IMR-90 (cell line): ENCODE data around the gene MAML2. TPM values are rescaled to one million over a fixed set of nuclear protein-coding genes. Genes with fewer than 3 reads are reported as not detected.

Source experiments
- ATAC-seq: fragments of 200-7000 bp; cut with Tn5 transposase; 2 replicates; pipeline ENCODE4 v1.9.1; 2020; ENCODE audit warnings: low read depth, mild to moderate bottlenecking, moderate library complexity
- BruUV-seq: library from RNA; stranded (reverse); fragments of 400-500 nt; replicated peaks from 2 replicates; lab custom pipeline; 2021; lab: Mats Ljungman, UMichigan
- CTCF ChIA-PET: fragments of 300-600 bp; formaldehyde crosslinking; extraction: SDS; loops from one replicate; lab custom pipeline; 2021; ENCODE audit warnings: antibody characterized with exemption; lab: Yijun Ruan, JAX
- POLR2A ChIA-PET: fragments of 300-600 bp; sonication (Branson Sonifier 250); formaldehyde crosslinking; loops from one replicate; lab custom pipeline; 2022; ENCODE audit warnings: antibody characterized with exemption; ENCODE audit not compliant: unreplicated experiment; lab: Charles Lee
- DNase-seq: peaks from one replicate; pipeline ENCODE4 v3.0.0; 2013
- H2AFZ ChIP-seq: replicated peaks from 2 replicates; pipeline ENCODE3; 2013; ENCODE audit warnings: low read length, mild to moderate bottlenecking; ENCODE audit not compliant: poor library complexity
- H2AK5ac ChIP-seq: 2 replicates; pipeline ENCODE4 v1.6.1; 2013; ENCODE audit warnings: low read depth, low read length, inconsistent platforms
- H2AK9ac ChIP-seq: replicated peaks from 2 replicates; pipeline ENCODE3; 2013; ENCODE audit warnings: mild to moderate bottlenecking, low read depth, low read length, moderate library complexity; ENCODE audit not compliant: poor library complexity
- H2BK120ac ChIP-seq: 2 replicates; pipeline ENCODE4 v1.6.1; 2013; ENCODE audit warnings: low read depth, low read length, inconsistent platforms
- H2BK15ac ChIP-seq: 3 replicates; pipeline ENCODE4 v1.6.1; 2013; ENCODE audit warnings: low read depth, low read length, inconsistent platforms
- H2BK20ac ChIP-seq: 2 replicates; pipeline ENCODE4 v1.6.1; 2013; ENCODE audit warnings: low read depth, mild to moderate bottlenecking, inconsistent platforms, low read length, moderate library complexity
- H2BK5ac ChIP-seq: 2 replicates; pipeline ENCODE4 v1.6.1; 2013; ENCODE audit warnings: mild to moderate bottlenecking, low read depth, low read length, inconsistent platforms; ENCODE audit not compliant: poor library complexity, severe bottlenecking
- H3K14ac ChIP-seq: replicated peaks from 2 replicates; pipeline ENCODE4 v1.6.1; 2013; ENCODE audit warnings: low read depth, low read length, inconsistent platforms
- H3K18ac ChIP-seq: 2 replicates; pipeline ENCODE4 v1.6.1; 2013; ENCODE audit warnings: low read depth, low read length, control low read depth
- H3K23ac ChIP-seq: 2 replicates; pipeline ENCODE4 v1.6.1; 2013; ENCODE audit warnings: low read depth, low read length, inconsistent platforms
- H3K27ac ChIP-seq: 2 replicates; pipeline ENCODE4 v1.5.1; 2013; ENCODE audit warnings: mild to moderate bottlenecking, control low read depth, low read length; ENCODE audit not compliant: insufficient read depth
- H3K27me3 ChIP-seq: 2 replicates; pipeline ENCODE4 v1.6.1; 2013; ENCODE audit warnings: low read length; ENCODE audit not compliant: control insufficient read depth, insufficient read depth
- H3K36me3 ChIP-seq: 2 replicates; pipeline ENCODE4 v1.6.1; 2013; ENCODE audit warnings: low read length, mixed read lengths; ENCODE audit not compliant: control insufficient read depth, insufficient read depth
- H3K4ac ChIP-seq: 2 replicates; pipeline ENCODE4 v1.6.1; 2013; ENCODE audit warnings: low read depth, low read length, inconsistent platforms
- H3K4me1 ChIP-seq: 2 replicates; pipeline ENCODE4 v1.6.1; 2013; ENCODE audit warnings: low read length, mixed read lengths; ENCODE audit not compliant: control insufficient read depth, insufficient read depth
- H3K4me2 ChIP-seq: 2 replicates; pipeline ENCODE4 v1.6.1; 2013; ENCODE audit warnings: low read depth, mild to moderate bottlenecking, control low read depth, low read length, moderate library complexity
- H3K4me3 ChIP-seq: 2 replicates; pipeline ENCODE4 v1.5.1; 2013; ENCODE audit warnings: low read depth, mild to moderate bottlenecking, control low read depth, low read length, moderate library complexity; ENCODE audit not compliant: insufficient read depth
- H3K56ac ChIP-seq: 2 replicates; pipeline ENCODE4 v1.6.1; 2013; ENCODE audit warnings: low read length, inconsistent platforms; ENCODE audit not compliant: insufficient read depth; ENCODE audit errors: extremely low read depth
- H3K79me1 ChIP-seq, 2 experiments: 2 replicates each; pipeline ENCODE4 v1.6.1; 2013; ENCODE audit warnings: low read length in 2 of 2, inconsistent platforms in 1 of 2, low read depth in 1 of 2
- H3K9ac ChIP-seq: 2 replicates; pipeline ENCODE4 v1.6.1; 2013; ENCODE audit warnings: low read depth, low read length, control low read depth
- H3K9me1 ChIP-seq: 2 replicates; pipeline ENCODE4 v1.6.1; 2013; ENCODE audit warnings: low read length, inconsistent platforms; ENCODE audit not compliant: insufficient read depth
- H3K9me3 ChIP-seq: 2 replicates; pipeline ENCODE4 v1.6.1; 2013; ENCODE audit warnings: low read length; ENCODE audit not compliant: control insufficient read depth, insufficient read depth
- H4K20me1 ChIP-seq: 2 replicates; pipeline ENCODE4 v1.6.1; 2013; ENCODE audit warnings: low read length, inconsistent platforms; ENCODE audit not compliant: insufficient read depth
- H4K5ac ChIP-seq: 2 replicates; pipeline ENCODE4 v1.6.1; 2013; ENCODE audit warnings: mild to moderate bottlenecking, low read depth, low read length, control low read depth
- H4K8ac ChIP-seq, 2 experiments: 2 replicates each; pipeline ENCODE4 v1.6.1; 2013; ENCODE audit warnings: low read depth in 2 of 2, low read length in 2 of 2, control low read depth in 1 of 2, inconsistent platforms in 1 of 2
- H4K91ac ChIP-seq: 2 replicates; pipeline ENCODE4 v1.6.1; 2013; ENCODE audit warnings: low read depth, low read length, inconsistent platforms; ENCODE audit not compliant: insufficient read depth
- FOS ChIP-seq: fragments of 150-350 bp; IDR thresholded peaks from 2 replicates; pipeline ENCODE4 v1.6.1; 2016; ENCODE audit warnings: low read depth, low read length
- MXI1 ChIP-seq: IDR thresholded peaks from 2 replicates; pipeline ENCODE4 v1.6.1; 2012; ENCODE audit warnings: low read depth, mild to moderate bottlenecking, low read length, moderate library complexity, borderline replicate concordance
- POLR2A ChIP-seq: IDR thresholded peaks from 2 replicates; pipeline ENCODE4 v1.6.1; 2012; ENCODE audit warnings: mild to moderate bottlenecking, low read depth, low read length
- RFX5 ChIP-seq: IDR thresholded peaks from 2 replicates; pipeline ENCODE4 v1.8.0; 2012; ENCODE audit warnings: low read depth, mild to moderate bottlenecking, low read length, moderate library complexity
- SMC3 ChIP-seq: fragments of 150-350 bp; IDR thresholded peaks from 2 replicates; pipeline ENCODE4 v1.6.1; 2016; ENCODE audit warnings: low read depth, mild to moderate bottlenecking, antibody characterized with exemption, low read length, moderate library complexity
- USF2 ChIP-seq: fragments of 150-350 bp; IDR thresholded peaks from 2 replicates; pipeline ENCODE4 v1.6.1; 2017; ENCODE audit warnings: mild to moderate bottlenecking, antibody characterized with exemption, low read length, low read depth
- WGBS, 2 experiments: methylation state at CpG; one replicate each; pipeline versions ENCODE4 v1.1.5 to v1.1.7; 2013; ENCODE audit warnings: missing lambda C conversion rate in 2 of 2; ENCODE audit not compliant: insufficient read length in 1 of 2; ENCODE audit errors: extremely low coverage in 2 of 2; 5-methylcytosine and 5-hydroxymethylcytosine counted together
- dilution Hi-C: fragments of 300-500 bp; cut with HindIII; formaldehyde crosslinking; loops from one replicate; pipeline ENCODE4 v1.14.3; 2018; ENCODE audit warnings: low sequenced_read_pairs; ENCODE audit not compliant: unreplicated experiment
- in situ Hi-C: fragments of 300-500 bp; cut with MboI; formaldehyde crosslinking; loops from 3 replicates; pipeline ENCODE4 v1.14.3; 2019; ENCODE audit warnings: low sequenced_read_pairs, inconsistent platforms, mixed read lengths
- intact Hi-C: fragments of 100-400 bp; cut with micrococcal nuclease; formaldehyde crosslinking; loops from 2 replicates; pipeline ENCODE4 v1.10.0; 2022
- polyA plus RNA-seq, 3 experiments: library from polyadenylated mRNA; depleted of rRNA; stranded (reverse); fragments of >200 nt; gene quantifications; 2 replicates each; pipeline ENCODE4 v1.2.3, GENCODE V29; 2012; ENCODE audit warnings: low replicate concordance in 1 of 3
- total RNA-seq: library from RNA; depleted of rRNA; stranded (reverse); fragments of >200 nt; gene quantifications from 2 replicates; pipeline ENCODE4 v1.2.3, GENCODE V29; 2012
- TF ChIP-seq, protein P1 (sequence below): conservative IDR thresholded peaks from 2 replicates; pipeline ENCODE4 v1.5.1; 2012; ENCODE audit warnings: mild to moderate bottlenecking, low read depth, low read length, improper control_type of control experiment

The MAML2 gene
- total and polyA plus RNA-seq, 2 of the 4 experiments (the other 2 are of a cell fraction), result 15.0 to 19.5 TPM

- intact Hi-C loops (loop anchor here (5.0 kb wide), 1 partner anchor 468 kb away; the partner anchor contains the start of gene MTMR2), dilution Hi-C loops (no loop called here), in situ Hi-C loops (loop anchor here (10.0 kb wide), 1 partner anchor 546 kb away; no protein-coding TSS in a partner anchor)
- peak overlapping the region; percentile 81; the same call in 1 of the 2 replicates for H3K56ac ChIP-seq
- peaks cover 34 to 50% of the 10 kb centered on the region in 2 experiments for H3K79me1 ChIP-seq
- H3K4ac ChIP-seq, result peak overlapping the region; percentile 94
- TF ChIP-seq POLR2A, result no peak
- no peak for TF ChIP-seq USF2
- TF ChIP-seq SMC3, result no peak
- TF ChIP-seq MXI1, result no peak
- no peak for TF ChIP-seq FOS
- TF ChIP-seq, protein P1, sequence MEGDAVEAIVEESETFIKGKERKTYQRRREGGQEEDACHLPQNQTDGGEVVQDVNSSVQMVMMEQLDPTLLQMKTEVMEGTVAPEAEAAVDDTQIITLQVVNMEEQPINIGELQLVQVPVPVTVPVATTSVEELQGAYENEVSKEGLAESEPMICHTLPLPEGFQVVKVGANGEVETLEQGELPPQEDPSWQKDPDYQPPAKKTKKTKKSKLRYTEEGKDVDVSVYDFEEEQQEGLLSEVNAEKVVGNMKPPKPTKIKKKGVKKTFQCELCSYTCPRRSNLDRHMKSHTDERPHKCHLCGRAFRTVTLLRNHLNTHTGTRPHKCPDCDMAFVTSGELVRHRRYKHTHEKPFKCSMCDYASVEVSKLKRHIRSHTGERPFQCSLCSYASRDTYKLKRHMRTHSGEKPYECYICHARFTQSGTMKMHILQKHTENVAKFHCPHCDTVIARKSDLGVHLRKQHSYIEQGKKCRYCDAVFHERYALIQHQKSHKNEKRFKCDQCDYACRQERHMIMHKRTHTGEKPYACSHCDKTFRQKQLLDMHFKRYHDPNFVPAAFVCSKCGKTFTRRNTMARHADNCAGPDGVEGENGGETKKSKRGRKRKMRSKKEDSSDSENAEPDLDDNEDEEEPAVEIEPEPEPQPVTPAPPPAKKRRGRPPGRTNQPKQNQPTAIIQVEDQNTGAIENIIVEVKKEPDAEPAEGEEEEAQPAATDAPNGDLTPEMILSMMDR, result no peak
- TF ChIP-seq RFX5, result no peak
- WGBS, 2 experiments, result 36% methylated on average over 2 of the region's 6 CpGs; no CpG with 5 or more reads in 1 of the 2 experiments
- BruUV-seq, result TSS peak; percentile 81
- H3K4me2 ChIP-seq, result peak overlapping the region; percentile 96
- DNase-seq, result peak; percentile 30
- H3K9ac ChIP-seq, result peak overlapping the region; percentile 88
- peak; percentile 1; the same call in 1 of the 2 replicates for ATAC-seq
- H2AFZ ChIP-seq, result peak overlapping the region; percentile 96
- no peak overlapping the region for H2BK20ac ChIP-seq
- H3K9me1 ChIP-seq, result 0 out of 2 replicates have a peak, but pooled peaks cover 2% of the 10 kb centered on the region
- no peaks in the 10 kb centered on the region for H3K27me3 ChIP-seq
- peak overlapping the region; percentile 97 for H2AK9ac ChIP-seq
- H3K4me3 ChIP-seq, result peak overlapping the region; percentile 92
- H3K9me3 ChIP-seq, result no peaks in the 10 kb centered on the region; the same call in 1 of the 2 replicates
- no peaks in the 10 kb centered on the region for H4K20me1 ChIP-seq
- H3K23ac ChIP-seq, result peak overlapping the region; percentile 93
- H3K14ac ChIP-seq, result peak overlapping the region; percentile 98
- H4K8ac ChIP-seq, result peak overlapping the region; percentile 76 to 85
- H2BK5ac ChIP-seq, result peak overlapping the region; percentile 80
- H2BK120ac ChIP-seq, result peak overlapping the region; percentile 40
- peak overlapping the region; percentile 85 for H4K91ac ChIP-seq
- no peaks in the 10 kb centered on the region; the same call in 1 of the 2 replicates for H3K4me1 ChIP-seq
- H3K27ac ChIP-seq, result peak overlapping the region; percentile 91
- H4K5ac ChIP-seq, result peak overlapping the region; percentile 86
- H3K36me3 ChIP-seq, result no peaks in the 10 kb centered on the region; the same call in 1 of the 2 replicates
- peak overlapping the region; percentile 68; the same call in 1 of the 3 replicates for H2BK15ac ChIP-seq
- peak overlapping the region; percentile 84 for H3K18ac ChIP-seq
- peak overlapping the region; percentile 90 for H2AK5ac ChIP-seq
- ChIA-PET POLR2A (no interaction called here), CTCF (interaction anchor here (2.0 kb wide), 1 partner anchor 47 kb away, joined by 6 read pairs; the partner anchor contains the start of gene MAML2)
Measured at GRCh38 chr11:96390488-96390792, 47.4 kb upstream of the MAML2 start.
